GM15510 (cell line): ENCODE results near the gene PTPRB.

ENCODE experiments used
- POLR2A ChIP-seq: IDR thresholded peaks from 3 replicates; pipeline ENCODE4 v1.6.1; 2011; ENCODE audit warnings: borderline replicate concordance; ENCODE audit not compliant: insufficient read length; ENCODE audit errors: extremely low read depth

PTPRB gene

GRCh38 chr12:70617450-70617849 is 19.8 kb downstream of the PTPRB start:
- TF ChIP-seq POLR2A, result no peak

- no peak for TF ChIP-seq POLR2A
Observed at GRCh38 chr12:70615174-70615866, 21.9 kb downstream of the PTPRB start.

- no peak for TF ChIP-seq POLR2A
Observed at GRCh38 chr12:70609739-70610491, 27.3 kb downstream of the PTPRB start.

- no peak for TF ChIP-seq POLR2A
Observed at GRCh38 chr12:70609203-70609602, 28.0 kb downstream of the PTPRB start.

- TF ChIP-seq POLR2A, result no peak
Observed at GRCh38 chr12:70608184-70608583, 29.0 kb downstream of the PTPRB start.

- TF ChIP-seq POLR2A, result no peak
Observed at GRCh38 chr12:70607107-70607506, 30.1 kb downstream of the PTPRB start.

GRCh38 chr12:70605976-70606375 is 31.3 kb downstream of the PTPRB start:
- TF ChIP-seq POLR2A, result no peak

GRCh38 chr12:70604662-70605061 is 32.6 kb downstream of the PTPRB start:
- TF ChIP-seq POLR2A, result no peak

- TF ChIP-seq POLR2A, result no peak
Observed at GRCh38 chr12:70603044-70603443, 34.2 kb downstream of the PTPRB start.

- no peak for TF ChIP-seq POLR2A
Observed at GRCh38 chr12:70598467-70599193, 38.6 kb downstream of the PTPRB start.

GRCh38 chr12:70592664-70593063 is 44.6 kb downstream of the PTPRB start:
- no peak for TF ChIP-seq POLR2A

- no peak for TF ChIP-seq POLR2A
Observed at GRCh38 chr12:70590549-70591226, 46.5 kb downstream of the PTPRB start.

- no peak for TF ChIP-seq POLR2A
Observed at GRCh38 chr12:70590051-70590450, 47.2 kb downstream of the PTPRB start.

- TF ChIP-seq POLR2A, result no peak
Observed at GRCh38 chr12:70584332-70584731, 52.9 kb downstream of the PTPRB start.

- TF ChIP-seq POLR2A, result no peak
Observed at GRCh38 chr12:70583251-70583650, 54.0 kb downstream of the PTPRB start.
